DOHH2 (cell line): ENCODE measurements around the gene NME4.

Experiments
- H3F3A ChIP-seq: fragments of 200-600 bp; sonication (generic), shearing (Covaris generic); 2 replicates; pipeline ENCODE4 v1.6.0; 2016; ENCODE audit warnings: antibody characterized with exemption, mild to moderate bottlenecking; ENCODE audit not compliant: control insufficient read depth, insufficient read depth
- H3K27ac ChIP-seq: fragments of 200-600 bp; sonication (generic); 2 replicates; pipeline ENCODE4 v1.5.1; 2014; ENCODE audit warnings: low read depth, mild to moderate bottlenecking, low read length, moderate library complexity
- H3K27me3 ChIP-seq: fragments of 200-600 bp; sonication (generic); 2 replicates; pipeline ENCODE4 v1.6.1; 2014; ENCODE audit warnings: mild to moderate bottlenecking, low read length, mixed read lengths; ENCODE audit not compliant: control insufficient read depth
- H3K36me3 ChIP-seq: fragments of 200-600 bp; sonication (generic); 2 replicates; pipeline ENCODE4 v1.6.1; 2014; ENCODE audit warnings: mild to moderate bottlenecking, low read length, moderate library complexity, mixed read lengths; ENCODE audit not compliant: control insufficient read depth
- H3K4me1 ChIP-seq: fragments of 200-600 bp; sonication (generic); 2 replicates; pipeline ENCODE4 v1.6.1; 2014; ENCODE audit warnings: mild to moderate bottlenecking, low read length, mixed read lengths; ENCODE audit not compliant: control insufficient read depth
- H3K4me2 ChIP-seq: fragments of 200-600 bp; sonication (generic); 2 replicates; pipeline ENCODE4 v1.6.0; 2014; ENCODE audit warnings: mild to moderate bottlenecking, low read length, moderate library complexity
- H3K4me3 ChIP-seq: fragments of 200-600 bp; sonication (generic); 2 replicates; pipeline ENCODE4 v1.5.1; 2014; ENCODE audit warnings: mild to moderate bottlenecking, low read length, mixed read lengths
- H3K79me2 ChIP-seq: fragments of 200-600 bp; sonication (generic); 2 replicates; pipeline ENCODE4 v1.6.1; 2014; ENCODE audit warnings: mild to moderate bottlenecking, low read length, mixed read lengths; ENCODE audit not compliant: control insufficient read depth
- H3K9me2 ChIP-seq: fragments of 200-600 bp; sonication (generic); replicated peaks from 2 replicates; pipeline ENCODE4 v1.6.1; 2014; ENCODE audit warnings: mild to moderate bottlenecking, low read length, mixed read lengths; ENCODE audit not compliant: control insufficient read depth
- H3K9me3 ChIP-seq: fragments of 200-600 bp; sonication (generic); 2 replicates; pipeline ENCODE4 v1.6.1; 2014; ENCODE audit warnings: antibody characterized with exemption, low read length, mixed read lengths; ENCODE audit not compliant: control insufficient read depth, insufficient read depth
- H4K20me1 ChIP-seq: fragments of 200-600 bp; sonication (generic); 2 replicates; pipeline ENCODE4 v1.6.0; 2014; ENCODE audit warnings: low read depth, mild to moderate bottlenecking, antibody characterized with exemption, low read length, moderate library complexity; ENCODE audit not compliant: control insufficient read depth, insufficient read depth
- CTCF ChIP-seq: fragments of 200-600 bp; sonication (generic); IDR thresholded peaks from one replicate; pipeline ENCODE4 v1.5.1; 2014; ENCODE audit warnings: antibody characterized with exemption, mild to moderate bottlenecking, low read depth, low read length; ENCODE audit not compliant: poor library complexity, severe bottlenecking
- EZH2phosphoT487 ChIP-seq: fragments of 200-600 bp; sonication (generic); IDR thresholded peaks from 2 replicates; pipeline ENCODE4 v1.6.1; 2017; ENCODE audit warnings: borderline replicate concordance, mild to moderate bottlenecking, antibody characterized with exemption, low read length, moderate library complexity, mixed read lengths

Gene NME4

GRCh38 chr16:356741-357140 is 40.3 kb upstream of the NME4 start:
- H3K9me2 ChIP-seq: no peaks in the 10 kb centered on the region
- peaks cover 3% of the 10 kb centered on the region for H3K79me2 ChIP-seq
- no peaks in the 10 kb centered on the region for H3K27me3 ChIP-seq
- no peaks in the 10 kb centered on the region for H3K9me3 ChIP-seq
- 0 out of 2 replicates have a peak, but pooled peaks cover 2% of the 10 kb centered on the region for H4K20me1 ChIP-seq
- TF ChIP-seq EZH2phosphoT487 (no peak), CTCF (no peak)
- H3K36me3 ChIP-seq: no peaks in the 10 kb centered on the region
- no peaks in the 10 kb centered on the region for H3F3A ChIP-seq
- no peak overlapping the region for H3K27ac ChIP-seq
- no peak overlapping the region for H3K4me2 ChIP-seq
- no peak overlapping the region for H3K4me3 ChIP-seq
- 0 out of 2 replicates have a peak, but pooled peaks cover 3% of the 10 kb centered on the region for H3K4me1 ChIP-seq

- Histone ChIP-seq H3F3A (no peaks in the 10 kb centered on the region), H3K4me1 (no peaks in the 10 kb centered on the region), H3K27me3 (no peaks in the 10 kb centered on the region), H3K9me2 (no peaks in the 10 kb centered on the region), H3K9me3 (no peaks in the 10 kb centered on the region), H4K20me1 (0 out of 2 replicates have a peak, but pooled peaks cover 5% of the 10 kb centered on the region), H3K4me3 (no peak overlapping the region), H3K36me3 (no peaks in the 10 kb centered on the region), H3K27ac (no peak overlapping the region), H3K79me2 (no peaks in the 10 kb centered on the region), H3K4me2 (no peak overlapping the region)
- no peak for TF ChIP-seq CTCF
- no peak for TF ChIP-seq EZH2phosphoT487
These were observed 37.8 kb upstream of the NME4 start for GRCh38 chr16:359067-359763.

- no peak overlapping the region for H3K27ac ChIP-seq
- no peak overlapping the region for H3K4me2 ChIP-seq
- no peaks in the 10 kb centered on the region for H3K79me2 ChIP-seq
- no peaks in the 10 kb centered on the region for H3K4me1 ChIP-seq
- no peaks in the 10 kb centered on the region for H3K36me3 ChIP-seq
- no peak overlapping the region for H3K4me3 ChIP-seq
- no peaks in the 10 kb centered on the region for H3K27me3 ChIP-seq
- H3F3A ChIP-seq: no peaks in the 10 kb centered on the region
- TF ChIP-seq EZH2phosphoT487: no peak
- TF ChIP-seq CTCF: no peak
- no peaks in the 10 kb centered on the region for H3K9me3 ChIP-seq
- 0 out of 2 replicates have a peak, but pooled peaks cover 5% of the 10 kb centered on the region for H4K20me1 ChIP-seq
- H3K9me2 ChIP-seq: no peaks in the 10 kb centered on the region
These were observed 36.9 kb upstream of the NME4 start for GRCh38 chr16:359871-360697.
